ENCODE results near the gene SCARB2. TPM values are rescaled to one million over a fixed set of nuclear protein-coding genes. Genes with fewer than 3 reads are reported as not detected.

Gene SCARB2
- total and polyA plus RNA-seq, 2 donors: 34.7 to 46.6 TPM

DNA sequence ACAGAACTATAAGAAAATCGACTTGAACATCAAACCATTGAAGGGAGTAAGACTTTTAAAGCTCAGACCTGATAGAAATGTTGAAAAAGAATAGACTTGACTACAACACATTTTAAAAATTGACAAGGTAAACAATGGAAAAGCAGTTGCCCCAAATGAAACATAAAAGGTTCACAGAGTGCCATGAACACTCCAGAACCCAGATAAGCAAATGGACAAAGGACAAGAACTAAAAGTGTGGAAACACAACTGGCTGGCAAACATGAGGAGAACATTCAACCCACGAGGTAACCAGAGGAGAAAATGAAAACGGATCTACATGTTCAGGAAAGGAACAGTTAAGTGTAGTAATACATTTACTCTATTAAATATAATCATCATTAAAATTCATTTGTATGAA is 26.5 kb downstream of the SCARB2 start:
- no peaks in the 10 kb centered on the region for H3K4me1 ChIP-seq (ENCODE audit: control insufficient read depth in 2 of 2, insufficient read depth in 2 of 2, low read length in 2 of 2)
- no peak overlapping the region for H3K4me3 ChIP-seq (ENCODE audit: low read length in 2 of 2)
- H3K9me3 ChIP-seq (ENCODE audit: control insufficient read depth in 2 of 2, insufficient read depth in 1 of 2, low read length in 1 of 2): no peaks in the 10 kb centered on the region
- no peaks in the 10 kb centered on the region for H3K27me3 ChIP-seq (ENCODE audit: control insufficient read depth in 2 of 2, insufficient read depth in 1 of 2, low read length in 1 of 2)
- H3K27ac ChIP-seq (ENCODE audit: low read depth in 1 of 2, low read length in 1 of 2): no peak overlapping the region
- no peaks in the 10 kb centered on the region for H3K36me3 ChIP-seq (ENCODE audit: control insufficient read depth in 2 of 2, insufficient read depth in 2 of 2, low read length in 1 of 2)
- WGBS: 90% methylated on average over 3 of the region's 3 CpGs
- no peak for DNase-seq (ENCODE audit: low read depth in 6 of 9, low spot score in 9 of 9)

DNA sequence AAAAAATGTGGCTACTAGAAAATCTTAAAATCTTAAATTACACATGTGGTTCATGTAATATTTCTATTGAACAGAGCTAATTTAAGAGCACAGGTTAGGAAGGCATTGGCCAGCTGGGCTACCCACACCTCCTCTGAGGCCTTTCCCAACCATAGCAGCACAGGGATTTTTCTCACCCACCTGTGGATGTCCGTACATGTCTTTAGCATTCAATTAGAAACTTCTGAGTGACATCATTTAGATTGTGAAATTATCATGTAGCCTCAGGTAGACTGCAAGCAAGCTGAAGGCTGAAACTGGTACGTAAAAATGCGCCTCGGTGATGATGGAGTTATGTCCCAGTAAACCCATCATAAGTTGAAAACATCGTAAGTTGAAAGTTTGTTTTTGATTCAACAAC is 31.2 kb downstream of the SCARB2 start:
- Histone ChIP-seq H3K4me3 (ENCODE audit: low read length in 2 of 2) (no peak overlapping the region), H3K27ac (ENCODE audit: low read depth in 1 of 2, low read length in 1 of 2) (no peak overlapping the region), H3K36me3 (ENCODE audit: control insufficient read depth in 2 of 2, insufficient read depth in 2 of 2, low read length in 1 of 2) (no peaks in the 10 kb centered on the region), H3K9me3 (ENCODE audit: control insufficient read depth in 2 of 2, insufficient read depth in 1 of 2, low read length in 1 of 2) (no peaks in the 10 kb centered on the region), H3K27me3 (ENCODE audit: control insufficient read depth in 2 of 2, insufficient read depth in 1 of 2, low read length in 1 of 2) (no peaks in the 10 kb centered on the region), H3K4me1 (ENCODE audit: control insufficient read depth in 2 of 2, insufficient read depth in 2 of 2, low read length in 2 of 2) (peaks cover 0 to 2% of the 10 kb centered on the region in 2 donors)
- DNase-seq (ENCODE audit: low read depth in 6 of 9, low spot score in 9 of 9): no peak
- 97% methylated on average over 5 of the region's 5 CpGs for WGBS

DNA sequence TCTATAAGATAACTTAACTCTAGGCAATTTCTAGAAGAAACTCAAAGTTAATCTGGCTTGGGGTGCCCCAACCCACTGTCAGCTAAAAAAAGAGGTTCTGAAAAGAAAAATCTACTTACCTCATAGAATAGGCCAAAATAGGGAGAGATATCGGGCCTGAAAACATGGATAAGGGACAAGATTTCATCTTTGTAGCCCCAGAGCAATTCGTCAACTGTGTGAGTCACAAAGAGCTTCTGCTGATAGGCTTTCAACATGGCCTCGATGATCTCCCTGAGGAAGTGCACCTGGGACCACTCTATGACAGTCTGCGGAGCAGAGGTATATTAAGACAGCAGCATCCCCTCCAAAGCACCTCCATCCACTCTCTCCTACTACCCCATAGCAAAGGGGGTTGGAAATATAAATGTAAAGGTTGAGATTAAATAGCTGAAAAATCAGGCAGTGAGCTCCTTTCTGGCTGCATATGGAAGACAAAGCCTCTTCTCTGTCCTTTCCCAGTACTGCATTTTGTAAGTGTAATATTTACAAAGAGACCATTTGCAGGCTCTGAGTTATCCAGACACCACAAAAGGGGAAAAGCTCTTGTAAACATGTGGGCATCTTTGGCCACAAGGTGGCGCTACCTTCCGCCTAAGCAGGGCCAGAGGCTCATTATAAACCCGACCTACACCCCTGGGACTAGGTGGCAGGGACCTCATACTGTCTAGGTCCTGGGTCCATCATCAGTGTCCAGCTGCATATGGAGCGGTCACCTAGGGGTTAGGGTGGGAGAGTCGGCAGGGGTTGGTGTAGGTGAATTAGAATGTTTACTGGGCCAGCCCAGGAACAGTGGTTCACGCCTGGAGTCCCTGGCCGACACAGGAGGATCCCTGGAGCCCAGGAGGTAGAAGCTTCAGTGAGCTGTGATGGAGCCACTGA is 34.0 kb downstream of the SCARB2 start:
- H3K9me3 ChIP-seq (ENCODE audit: control insufficient read depth in 2 of 2, insufficient read depth in 1 of 2, low read length in 1 of 2): no peaks in the 10 kb centered on the region
- H3K27me3 ChIP-seq (ENCODE audit: control insufficient read depth in 2 of 2, insufficient read depth in 1 of 2, low read length in 1 of 2): no peaks in the 10 kb centered on the region
- peak; percentile 47 to 90 (median 78) for DNase-seq (ENCODE audit: low read depth in 6 of 9, low spot score in 9 of 9)
- WGBS: 71% methylated on average over 11 of the region's 11 CpGs
- H3K36me3 ChIP-seq (ENCODE audit: control insufficient read depth in 2 of 2, insufficient read depth in 2 of 2, low read length in 1 of 2): no peaks in the 10 kb centered on the region
- H3K4me3 ChIP-seq (ENCODE audit: low read length in 2 of 2): no peak overlapping the region
- peaks cover 0 to 2% of the 10 kb centered on the region in 2 donors for H3K4me1 ChIP-seq (ENCODE audit: control insufficient read depth in 2 of 2, insufficient read depth in 2 of 2, low read length in 2 of 2)
- H3K27ac ChIP-seq (ENCODE audit: low read depth in 1 of 2, low read length in 1 of 2): no peak overlapping the region

DNA sequence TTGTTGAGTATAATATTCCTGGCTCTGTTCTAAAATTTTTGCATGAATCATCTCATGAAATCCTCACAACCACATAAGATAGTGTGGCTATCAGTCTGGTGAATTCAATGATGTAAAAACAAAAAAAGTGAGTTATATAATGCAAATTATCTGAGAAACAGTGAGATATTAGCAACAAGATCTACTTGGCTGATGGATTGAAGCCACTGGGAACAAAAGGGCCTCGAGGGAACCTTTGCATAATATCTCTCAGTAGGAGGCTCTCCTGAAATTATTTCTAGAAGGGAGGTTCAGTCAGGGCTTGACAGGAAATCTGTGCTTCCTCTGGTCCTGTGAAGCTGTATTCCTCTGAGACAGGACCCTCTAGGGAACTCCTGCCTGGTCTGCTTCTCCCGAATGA is 35.3 kb downstream of the SCARB2 start:
- Histone ChIP-seq H3K27me3 (ENCODE audit: control insufficient read depth in 2 of 2, insufficient read depth in 1 of 2, low read length in 1 of 2) (no peaks in the 10 kb centered on the region), H3K9me3 (ENCODE audit: control insufficient read depth in 2 of 2, insufficient read depth in 1 of 2, low read length in 1 of 2) (no peaks in the 10 kb centered on the region), H3K4me1 (ENCODE audit: control insufficient read depth in 2 of 2, insufficient read depth in 2 of 2, low read length in 2 of 2) (peaks cover 0 to 2% of the 10 kb centered on the region in 2 donors), H3K36me3 (ENCODE audit: control insufficient read depth in 2 of 2, insufficient read depth in 2 of 2, low read length in 1 of 2) (peaks cover 0 to 5% of the 10 kb centered on the region in 2 donors), H3K27ac (ENCODE audit: low read depth in 1 of 2, low read length in 1 of 2) (no peak overlapping the region), H3K4me3 (ENCODE audit: low read length in 2 of 2) (no peak overlapping the region)
- 72% methylated on average over 2 of the region's 2 CpGs for WGBS
- no peak for DNase-seq (ENCODE audit: low read depth in 6 of 9, low spot score in 9 of 9)

DNA sequence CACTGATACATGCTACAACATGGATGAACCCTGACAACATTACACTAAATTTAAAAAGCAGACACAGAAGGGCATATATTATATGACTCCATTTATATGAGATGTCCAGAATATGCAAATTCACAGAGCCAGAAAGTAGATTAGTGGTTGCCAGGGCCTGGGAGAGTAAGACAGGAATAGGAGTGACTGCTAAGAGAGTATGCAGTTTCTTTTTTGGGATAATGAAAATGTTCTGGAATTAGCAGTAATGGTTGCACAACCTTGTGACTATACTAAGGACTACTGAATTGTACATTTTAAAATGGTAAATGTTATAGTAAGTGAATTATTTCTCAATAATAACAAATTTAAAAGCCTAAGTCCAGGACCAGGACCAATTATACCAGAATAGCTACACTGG is 35.9 kb downstream of the SCARB2 start:
- Histone ChIP-seq H3K27ac (ENCODE audit: low read depth in 1 of 2, low read length in 1 of 2) (no peak overlapping the region), H3K9me3 (ENCODE audit: control insufficient read depth in 2 of 2, insufficient read depth in 1 of 2, low read length in 1 of 2) (no peaks in the 10 kb centered on the region), H3K4me1 (ENCODE audit: control insufficient read depth in 2 of 2, insufficient read depth in 2 of 2, low read length in 2 of 2) (peaks cover 0 to 2% of the 10 kb centered on the region in 2 donors), H3K36me3 (ENCODE audit: control insufficient read depth in 2 of 2, insufficient read depth in 2 of 2, low read length in 1 of 2) (peaks cover 0 to 5% of the 10 kb centered on the region in 2 donors), H3K4me3 (ENCODE audit: low read length in 2 of 2) (no peak overlapping the region), H3K27me3 (ENCODE audit: control insufficient read depth in 2 of 2, insufficient read depth in 1 of 2, low read length in 1 of 2) (no peaks in the 10 kb centered on the region)
- no peak for DNase-seq (ENCODE audit: low read depth in 6 of 9, low spot score in 9 of 9)

DNA sequence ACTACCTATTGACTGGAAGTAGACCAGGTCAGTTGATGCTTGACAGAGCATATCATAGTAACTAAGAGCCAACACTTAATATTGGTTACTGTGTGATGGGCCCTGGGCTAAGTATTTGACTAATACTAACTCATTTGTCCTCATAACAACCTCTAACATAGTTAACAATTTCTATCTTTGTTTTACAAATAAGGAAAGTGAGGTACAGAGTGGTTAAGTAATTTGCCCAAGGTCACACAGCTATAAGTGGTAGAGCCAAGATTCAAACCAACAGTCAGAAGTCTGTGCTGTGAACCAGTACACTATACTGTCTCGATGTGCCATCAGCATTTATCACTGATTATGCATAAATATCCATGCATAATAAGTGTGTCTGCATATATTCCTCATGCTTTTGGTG is 38.3 kb downstream of the SCARB2 start:
- DNase-seq (ENCODE audit: low read depth in 6 of 9, low spot score in 9 of 9): no peak
- H3K27me3 ChIP-seq (ENCODE audit: control insufficient read depth in 2 of 2, insufficient read depth in 1 of 2, low read length in 1 of 2): no peaks in the 10 kb centered on the region
- 99% methylated on average over 1 of the region's 1 CpG for WGBS

DNA sequence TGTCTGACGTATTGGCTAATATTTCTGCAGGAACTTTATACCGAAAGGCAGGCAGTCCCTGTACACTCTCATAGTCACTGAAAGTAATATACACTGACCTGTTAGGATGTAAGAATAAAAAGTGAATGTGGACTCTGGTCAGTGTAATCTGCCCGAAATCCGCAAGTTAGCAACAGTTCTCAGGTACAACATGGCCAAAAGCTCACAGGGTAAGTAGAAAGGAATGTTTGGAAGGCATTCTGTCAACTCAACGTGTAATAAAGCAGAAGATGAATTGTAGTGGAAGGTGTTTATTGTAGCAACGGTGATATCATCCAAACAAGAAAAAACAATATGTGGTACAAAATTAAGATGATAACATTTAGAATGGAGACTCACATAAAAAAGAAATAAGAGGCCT is 39.4 kb downstream of the SCARB2 start:
- no peak for DNase-seq (ENCODE audit: low read depth in 6 of 9, low spot score in 9 of 9)
- Histone ChIP-seq H3K4me3 (ENCODE audit: low read length in 2 of 2) (no peak overlapping the region), H3K36me3 (ENCODE audit: control insufficient read depth in 2 of 2, insufficient read depth in 2 of 2, low read length in 1 of 2) (peaks cover 0 to 5% of the 10 kb centered on the region in 2 donors), H3K27ac (ENCODE audit: low read depth in 1 of 2, low read length in 1 of 2) (no peak overlapping the region), H3K9me3 (ENCODE audit: control insufficient read depth in 2 of 2, insufficient read depth in 1 of 2, low read length in 1 of 2) (no peaks in the 10 kb centered on the region), H3K27me3 (ENCODE audit: control insufficient read depth in 2 of 2, insufficient read depth in 1 of 2, low read length in 1 of 2) (no peaks in the 10 kb centered on the region), H3K4me1 (ENCODE audit: control insufficient read depth in 2 of 2, insufficient read depth in 2 of 2, low read length in 2 of 2) (no peaks in the 10 kb centered on the region)
- WGBS: 98% methylated on average over 6 of the region's 6 CpGs

More for the DNA sequence above, 38.3 kb downstream of the SCARB2 start:
- no peak overlapping the region for H3K4me3 ChIP-seq (ENCODE audit: low read length in 2 of 2)
- peaks cover 0 to 5% of the 10 kb centered on the region in 2 donors for H3K36me3 ChIP-seq (ENCODE audit: control insufficient read depth in 2 of 2, insufficient read depth in 2 of 2, low read length in 1 of 2)
- peaks cover 0 to 2% of the 10 kb centered on the region in 2 donors for H3K4me1 ChIP-seq (ENCODE audit: control insufficient read depth in 2 of 2, insufficient read depth in 2 of 2, low read length in 2 of 2)
- no peak overlapping the region for H3K27ac ChIP-seq (ENCODE audit: low read depth in 1 of 2, low read length in 1 of 2)
- H3K9me3 ChIP-seq (ENCODE audit: control insufficient read depth in 2 of 2, insufficient read depth in 1 of 2, low read length in 1 of 2): no peaks in the 10 kb centered on the region

DNA sequence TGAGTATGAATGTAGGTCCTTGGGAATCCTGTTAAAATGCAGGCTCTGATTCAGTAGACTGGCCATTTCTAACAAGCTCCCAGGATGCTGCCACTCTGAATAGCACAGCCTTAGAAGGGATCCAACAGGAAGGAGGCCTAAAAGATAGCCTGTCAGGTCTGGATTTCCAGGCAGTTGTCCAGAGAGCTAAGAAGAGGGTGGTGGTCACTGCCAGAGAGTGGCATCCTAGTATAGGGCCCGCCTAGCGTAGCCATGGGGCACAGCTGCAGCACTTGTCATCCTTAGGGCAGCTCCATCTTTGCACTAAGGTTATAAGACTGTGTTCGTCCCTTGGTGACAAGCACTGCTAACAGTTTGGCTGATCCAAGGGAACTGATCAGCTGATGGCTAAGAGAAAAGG is 44.9 kb downstream of the SCARB2 start:
- peaks cover 3 to 7% of the 10 kb centered on the region in 2 donors for H3K36me3 ChIP-seq (ENCODE audit: control insufficient read depth in 2 of 2, insufficient read depth in 2 of 2, low read length in 1 of 2)
- H3K9me3 ChIP-seq (ENCODE audit: control insufficient read depth in 2 of 2, insufficient read depth in 1 of 2, low read length in 1 of 2): no peaks in the 10 kb centered on the region
- no peaks in the 10 kb centered on the region for H3K27me3 ChIP-seq (ENCODE audit: control insufficient read depth in 2 of 2, insufficient read depth in 1 of 2, low read length in 1 of 2)
- no peak overlapping the region for H3K4me3 ChIP-seq (ENCODE audit: low read length in 2 of 2)
- no peak overlapping the region for H3K27ac ChIP-seq (ENCODE audit: low read depth in 1 of 2, low read length in 1 of 2)
- H3K4me1 ChIP-seq (ENCODE audit: control insufficient read depth in 2 of 2, insufficient read depth in 2 of 2, low read length in 2 of 2): no peaks in the 10 kb centered on the region
- no peak for DNase-seq (ENCODE audit: low read depth in 6 of 9, low spot score in 9 of 9)
- WGBS: 98% methylated on average over 3 of the region's 3 CpGs

DNA sequence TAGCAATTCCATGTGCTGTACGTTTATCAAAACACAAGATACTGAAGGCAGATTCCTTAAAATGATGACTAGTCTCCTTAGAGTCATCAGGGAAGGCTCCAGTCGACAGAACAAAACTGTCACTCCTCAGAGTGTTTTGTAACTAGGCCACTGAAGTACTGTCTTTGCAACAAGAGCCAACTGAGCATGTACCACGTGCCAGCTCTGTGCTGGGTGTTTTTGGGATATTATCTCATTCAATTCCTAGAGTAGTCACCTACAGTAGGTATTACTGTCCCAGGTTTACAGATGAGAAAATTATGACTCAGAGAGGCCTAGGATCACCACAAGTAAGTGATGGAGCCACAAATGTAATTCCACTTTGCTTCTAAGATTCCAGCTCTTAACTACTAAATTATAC is 47.1 kb downstream of the SCARB2 start:
- 94% methylated on average over 3 of the region's 3 CpGs for WGBS
- no peaks in the 10 kb centered on the region for H3K27me3 ChIP-seq (ENCODE audit: control insufficient read depth in 2 of 2, insufficient read depth in 1 of 2, low read length in 1 of 2)
- no peak for DNase-seq (ENCODE audit: low read depth in 6 of 9, low spot score in 9 of 9)
- no peaks in the 10 kb centered on the region for H3K4me1 ChIP-seq (ENCODE audit: control insufficient read depth in 2 of 2, insufficient read depth in 2 of 2, low read length in 2 of 2)
- peaks cover 3 to 4% of the 10 kb centered on the region in 2 donors for H3K36me3 ChIP-seq (ENCODE audit: control insufficient read depth in 2 of 2, insufficient read depth in 2 of 2, low read length in 1 of 2)
- H3K4me3 ChIP-seq (ENCODE audit: low read length in 2 of 2): no peak overlapping the region
- no peaks in the 10 kb centered on the region for H3K9me3 ChIP-seq (ENCODE audit: control insufficient read depth in 2 of 2, insufficient read depth in 1 of 2, low read length in 1 of 2)
- no peak overlapping the region for H3K27ac ChIP-seq (ENCODE audit: low read depth in 1 of 2, low read length in 1 of 2)

Data from thymus (tissue), 11 donors.